HG02623 (cell line): ENCODE data around the gene GALNT7.
A peak's percentile ranks its signal among the peaks of the same experiment; 100 is the strongest.

Source experiments
- ATAC-seq: cut with Tn5 transposase; IDR thresholded peaks from one replicate; pipeline ENCODE4 v1.9.1; 2021; ENCODE audit warnings: moderate library complexity; ENCODE audit not compliant: unreplicated experiment

GALNT7 gene

GRCh38 chr4:173288698-173289352, 120.2 kb downstream of the GALNT7 start:
- ATAC-seq: peak; percentile 8

- ATAC-seq: no peak
These were observed 120.7 kb downstream of the GALNT7 start for GRCh38 chr4:173289353-173289727.

GRCh38 chr4:173291899-173292298, 123.3 kb downstream of the GALNT7 start:
- ATAC-seq: no peak

- no peak for ATAC-seq
These were observed 125.1 kb downstream of the GALNT7 start for GRCh38 chr4:173293663-173294062.

- no peak for ATAC-seq
These were observed 125.8 kb downstream of the GALNT7 start for GRCh38 chr4:173294444-173294843.

GRCh38 chr4:173301518-173302201, 133.0 kb downstream of the GALNT7 start:
- no peak for ATAC-seq

GRCh38 chr4:173307778-173308177, 139.2 kb downstream of the GALNT7 start:
- ATAC-seq: no peak

- ATAC-seq: no peak
These were observed 142.8 kb downstream of the GALNT7 start for GRCh38 chr4:173311368-173311767.

- no peak for ATAC-seq
These were observed 146.1 kb downstream of the GALNT7 start for GRCh38 chr4:173314715-173315114.

- ATAC-seq: no peak
These were observed 147.4 kb downstream of the GALNT7 start for GRCh38 chr4:173316060-173316459.

- ATAC-seq: no peak
These were observed 148.4 kb downstream of the GALNT7 start for GRCh38 chr4:173317004-173317403.

GRCh38 chr4:173318240-173318639, 149.6 kb downstream of the GALNT7 start:
- no peak for ATAC-seq

- ATAC-seq: no peak
These were observed 150.1 kb downstream of the GALNT7 start for GRCh38 chr4:173318648-173319211.

- ATAC-seq: no peak
These were observed 151.1 kb downstream of the GALNT7 start for GRCh38 chr4:173319696-173320095.

- no peak for ATAC-seq
These were observed 156.6 kb downstream of the GALNT7 start for GRCh38 chr4:173325007-173325736.

- no peak for ATAC-seq
These were observed 159.8 kb downstream of the GALNT7 start for GRCh38 chr4:173328236-173328901.

GRCh38 chr4:173330590-173330989, 162.0 kb downstream of the GALNT7 start:
- no peak for ATAC-seq

GRCh38 chr4:173332021-173332487, 163.4 kb downstream of the GALNT7 start:
- no peak for ATAC-seq

- no peak for ATAC-seq
These were observed 164.5 kb downstream of the GALNT7 start for GRCh38 chr4:173332963-173333657.

GRCh38 chr4:173333658-173334084, 165.1 kb downstream of the GALNT7 start:
- no peak for ATAC-seq
